Ovary (tissue), 9 donors: ENCODE measurements around the gene TMEM236. TPM values are rescaled to one million over a fixed set of nuclear protein-coding genes. Genes with fewer than 3 reads are reported as not detected.

ENCODE experiments used
- DNase-seq, 5 donors: peaks; one replicate each; pipeline ENCODE4 v3.0.0-alpha.2; 2019 to 2020
- H3K27ac ChIP-seq, 2 donors: fragments of 200-600 bp; one replicate each; pipeline versions ENCODE4 v1.5.1 to v1.8.0; 2019 to 2022
- H3K27me3 ChIP-seq: fragments of 200-600 bp; one replicate; pipeline ENCODE4 v1.8.0; 2022
- H3K36me3 ChIP-seq: fragments of 200-600 bp; sonication (generic); one replicate; pipeline ENCODE4 v1.5.1; 2019
- H3K4me1 ChIP-seq: one replicate; pipeline ENCODE4 v1.8.1; 2013; ENCODE audit warnings: mild to moderate bottlenecking, moderate library complexity; ENCODE audit not compliant: insufficient read depth
- H3K4me3 ChIP-seq: fragments of 200-600 bp; sonication (generic); one replicate; pipeline ENCODE4 v1.5.1; 2017
- H3K9me3 ChIP-seq, 2 donors: fragments of 200-600 bp in 1 of 2; sonication (generic) in 1 of 2; one replicate each; pipeline versions ENCODE4 v1.5.1 to v1.8.1; 2013 to 2019; ENCODE audit warnings: mild to moderate bottlenecking in 1 of 2, moderate library complexity in 1 of 2
- CTCF ChIP-seq, 3 donors: fragments of 450-650 bp in 2 of 3; fragments of 200-600 bp in 1 of 3; IDR thresholded peaks; one replicate each; pipeline versions ENCODE4 v1.5.1 to v1.8.0; 2016 to 2022; ENCODE audit warnings: antibody characterized with exemption in 3 of 3, mild to moderate bottlenecking in 1 of 3
- EP300 ChIP-seq: sonication (generic); formaldehyde crosslinking; IDR thresholded peaks from one replicate; pipeline ENCODE4 v1.6.1; 2017; ENCODE audit warnings: antibody characterized with exemption
- POLR2A ChIP-seq: fragments of 450-650 bp; IDR thresholded peaks from one replicate; pipeline ENCODE4 v1.6.1; 2017; ENCODE audit warnings: antibody characterized with exemption, mild to moderate bottlenecking, moderate library complexity
- WGBS, 3 donors: extraction: QIAGEN DNeasy Blood & Tissue Kit in 1 of 3; methylation state at CpG; one replicate each; pipeline versions ENCODE4 v1.1.5 to v1.1.7; 2013 to 2017; 5-methylcytosine and 5-hydroxymethylcytosine counted together
- intact Hi-C, 4 donors: fragments of 100-400 bp; cut with DNase I; formaldehyde crosslinking; loops; one replicate each; pipeline versions ENCODE4 v1.11.0 to v1.15.1; 2022 to 2023
- microRNA counts: library from miRNA; unstranded; fragments of <30 nt; microRNA quantifications from one replicate; lab custom pipeline; 2016
- microRNA-seq, 3 donors: library from miRNA; unstranded; fragments of <30 nt; microRNA quantifications; one replicate each; pipeline versions ENCODE4 to v1.2.0, GENCODE V29; 2019 to 2020
- polyA plus RNA-seq, 2 donors: library from polyadenylated mRNA; stranded (reverse); fragments of 200-250 nt in 1 of 2; fragments of 350-450 nt in 1 of 2; fragmentation: Illumina TruSeq in 1 of 2; extraction: RNeasy Lipid Tissue Mini Kit (QIAGEN cat#74804) in 1 of 2; gene quantifications; one replicate each; pipeline ENCODE4 v1.2.3, GENCODE V29; 2013 to 2014
- small RNA-seq: library from RNA; depleted of rRNA; stranded (forward); fragments of <200 nt; gene quantifications from one replicate; pipeline ENCODE3, GENCODE V24; 2016
- total RNA-seq, 7 donors: library from RNA; depleted of rRNA in 2 of 7; stranded (reverse); fragments of >200 nt in 2 of 7; fragmentation: NEBNext Ultra II Directional in 3 of 7; extraction: Animal tissue kit (Norgen Biotek cat#: 25700) in 3 of 7; gene quantifications; one replicate each; pipeline versions ENCODE4 v1.1.0 to v1.2.4, GENCODE V29; 2016 to 2023
- donor health status: DM: no; HTN: no; CAD: no; lungs with moderate emphysema.
- donor health status: DM: no; HTN: no; CAD: no.
- donor health status: Bipolar disorder and iron deficiency.
- donor health status: DM: yes; HTN: yes; CAD: no.
- donor health status: DM: no; HTN: no; CAD: no.
- donor health status: DM: yes; HTN: yes; CAD: no.

The TMEM236 gene
- total and polyA plus RNA-seq, 9 donors: 0.11 to 0.72 (median 0.32) TPM

GRCh38 chr10:17847585-17848296 lies 95.7 kb downstream of the TMEM236 start:
- peak in 2 of 3 donors; percentile 48 to 51 for TF ChIP-seq CTCF (IDR thresholded peaks at IDR 0.05)
- TF ChIP-seq POLR2A: no peak
- no peak for TF ChIP-seq EP300
- no peak overlapping the region for H3K4me3 ChIP-seq
- DNase-seq: peak in 1 of 5 donors; percentile 17
- no peaks in the 10 kb centered on the region for H3K36me3 ChIP-seq
- no peaks in the 10 kb centered on the region for H3K4me1 ChIP-seq
- H3K9me3 ChIP-seq: no peaks in the 10 kb centered on the region
- H3K27ac ChIP-seq: no peak overlapping the region
- WGBS, 3 donors: 46 to 67% (median 61%) methylated on average over 5 of the region's 5 CpGs
- H3K27me3 ChIP-seq: no peaks in the 10 kb centered on the region
- intact Hi-C loops: loop anchor here in 1 of 4 donors (5.0 kb wide), 1 partner anchor 375 kb away; no protein-coding TSS in a partner anchor

GRCh38 chr10:17848646-17849045 lies 96.6 kb downstream of the TMEM236 start:
- WGBS, 3 donors: 88 to 93% (median 93%) methylated on average over 5 of the region's 5 CpGs
- H3K36me3 ChIP-seq: no peaks in the 10 kb centered on the region
- H3K27me3 ChIP-seq: no peaks in the 10 kb centered on the region
- no peak overlapping the region for H3K4me3 ChIP-seq
- H3K4me1 ChIP-seq: no peaks in the 10 kb centered on the region
- no peak for DNase-seq
- no peak overlapping the region for H3K27ac ChIP-seq
- TF ChIP-seq POLR2A (no peak), EP300 (no peak), CTCF (IDR thresholded peaks at IDR 0.05) (no peak)
- no peaks in the 10 kb centered on the region for H3K9me3 ChIP-seq
- intact Hi-C loops: loop anchor here in 1 of 4 donors (5.0 kb wide), 1 partner anchor 374 kb away; no protein-coding TSS in a partner anchor

MicroRNAs within 50 kb of the gene (microRNA counts, 767-probe panel; counts per million panel counts)
- microRNA hsa-miR-511 (lab: Ali Mortazavi, UCI): 530 counts per million, percentile 78 among the panel's probes with 10 or more counts

Small RNA genes lying within 50 kb of the gene (microRNA-seq; reads per million reads assigned to microRNA genes)
- gene MIR511: 1.5 to 2.1 (median 1.6) reads per million in 3 donors

Small RNA genes lying within 50 kb of the gene (small RNA-seq; reads per million reads assigned to genes)
- 0.15 reads per million for gene MIR511

Other genes with a start within 250 kb of the TMEM236 start
- 10 to 100 TPM in 1 of 7 donors, 1 to 10 TPM in 6; 6.4 to 11.7 (median 7.5) TPM for gene HACD1, start 134.8 kb upstream of the TMEM236 start, total RNA-seq
- gene HACD1, start 134.8 kb upstream of the TMEM236 start, polyA plus RNA-seq: 10 to 100 TPM in 1 of 2 donors, 1 to 10 TPM in 1; 4.8 to 13.6 TPM
- gene STAM, start 108.0 kb upstream of the TMEM236 start, total RNA-seq: 10 to 100 TPM; 14.4 to 24.7 (median 20.3) TPM
- gene STAM, start 108.0 kb upstream of the TMEM236 start, polyA plus RNA-seq: 10 to 100 TPM; 10.7 to 24.0 TPM
- gene MRC1, start 57.1 kb downstream of the TMEM236 start, total RNA-seq: 10 to 100 TPM in 5 of 7 donors, 1 to 10 TPM in 2; 6.6 to 39.9 (median 13.3) TPM
- gene MRC1, start 57.1 kb downstream of the TMEM236 start, polyA plus RNA-seq: 10 to 100 TPM in 1 of 2 donors, 1 to 10 TPM in 1; 7.9 to 26.6 TPM
- gene SLC39A12, start 199.7 kb downstream of the TMEM236 start, total RNA-seq: not detected
- gene SLC39A12, start 199.7 kb downstream of the TMEM236 start, polyA plus RNA-seq: under 1 TPM in 1 of 2 donors, not detected in 1; 0.02 TPM